Ramos (cell line): ENCODE measurements around the gene GMDS.

ENCODE experiments used
- in situ Hi-C: fragments of 300-500 bp; cut with MboI; formaldehyde crosslinking; loops from one replicate; pipeline ENCODE4 v1.14.3; 2022; ENCODE audit warnings: low sequenced_read_pairs; ENCODE audit not compliant: unreplicated experiment

Gene GMDS

GRCh38 chr6:2147261-2147660, 98.1 kb downstream of the GMDS start:
- in situ Hi-C loops = no loop called here

DNA sequence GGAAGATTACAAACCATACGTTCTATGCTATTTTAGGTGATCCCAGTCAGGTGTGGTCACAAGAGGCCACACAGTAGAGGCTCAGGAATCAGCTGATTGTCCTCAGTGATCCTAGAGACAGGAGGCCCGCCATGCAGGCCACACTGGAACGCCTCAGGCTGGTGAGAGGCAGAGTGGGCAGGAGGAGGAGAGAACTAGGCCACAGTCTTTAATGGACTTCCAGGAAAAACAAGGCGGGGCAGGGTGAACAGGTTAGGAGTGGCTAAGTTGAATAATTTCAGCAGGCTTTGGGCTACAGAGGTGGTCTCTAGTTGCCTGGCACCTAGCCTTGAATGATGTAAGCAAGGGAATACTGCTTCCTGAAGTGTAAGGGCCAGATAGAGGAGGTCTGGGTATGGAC, 101.2 kb downstream of the GMDS start:
- in situ Hi-C loops = no loop called here

GRCh38 chr6:2141644-2142290, 103.6 kb downstream of the GMDS start:
- in situ Hi-C loops = no loop called here

- in situ Hi-C loops = no loop called here
Measured at GRCh38 chr6:2140438-2141128, 104.8 kb downstream of the GMDS start.

- in situ Hi-C loops = no loop called here
Measured at GRCh38 chr6:2135401-2135800, 110.0 kb downstream of the GMDS start.

GRCh38 chr6:2134554-2134953, 110.9 kb downstream of the GMDS start:
- in situ Hi-C loops = no loop called here

DNA sequence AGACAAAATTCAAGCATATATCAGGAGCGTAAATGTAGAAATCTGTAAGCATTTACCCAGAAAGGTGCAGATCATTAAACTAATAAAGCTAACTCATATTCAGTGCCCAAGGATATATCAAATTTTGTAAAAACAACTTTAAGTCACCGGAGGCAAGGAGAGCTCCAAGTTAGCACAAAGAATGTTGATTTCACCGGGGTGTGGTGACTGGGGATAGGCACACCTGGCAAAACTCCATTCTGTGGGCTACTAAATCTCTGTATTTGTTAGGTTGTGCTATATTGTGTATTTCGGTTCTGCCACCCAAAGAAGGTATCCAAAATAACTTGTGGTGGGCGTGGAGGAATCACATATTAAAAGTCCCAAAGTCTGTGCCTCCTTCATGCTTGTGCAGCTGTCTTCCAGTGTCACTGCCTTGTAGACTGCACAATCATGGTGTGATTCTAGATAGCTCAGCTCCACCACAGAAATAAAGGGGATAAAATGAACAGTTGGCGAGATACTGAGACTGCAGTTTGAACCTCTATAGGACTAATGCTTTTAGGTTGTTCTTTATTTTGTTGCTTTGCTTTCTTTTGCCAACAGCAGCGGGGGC, 111.6 kb downstream of the GMDS start:
- in situ Hi-C loops = no loop called here

DNA sequence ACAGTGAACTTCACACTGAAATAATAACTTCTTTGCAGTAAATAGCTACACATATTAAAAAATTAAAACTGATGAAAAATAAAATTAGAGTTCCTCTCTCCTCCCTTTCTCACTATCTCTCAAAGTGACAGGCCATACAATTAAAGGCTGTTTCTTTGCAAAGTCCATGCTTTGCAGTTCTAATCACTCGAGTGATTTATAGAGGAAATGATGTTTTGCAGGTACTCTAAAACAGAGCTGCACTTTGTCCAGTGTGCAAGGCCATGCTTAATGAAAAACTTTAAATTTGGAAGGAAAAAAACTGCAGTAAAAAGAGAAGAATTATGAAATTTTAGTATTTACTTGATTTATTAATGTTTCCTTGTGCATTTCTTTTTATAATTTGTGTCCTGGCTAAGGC, 112.5 kb downstream of the GMDS start:
- in situ Hi-C loops = no loop called here

GRCh38 chr6:2132416-2132815, 113.0 kb downstream of the GMDS start:
- in situ Hi-C loops = no loop called here

GRCh38 chr6:2129182-2129621, 116.2 kb downstream of the GMDS start:
- in situ Hi-C loops = no loop called here

GRCh38 chr6:2127484-2127911, 117.9 kb downstream of the GMDS start:
- in situ Hi-C loops = no loop called here

- in situ Hi-C loops = no loop called here
Measured at GRCh38 chr6:2126351-2126750, 119.1 kb downstream of the GMDS start.

DNA sequence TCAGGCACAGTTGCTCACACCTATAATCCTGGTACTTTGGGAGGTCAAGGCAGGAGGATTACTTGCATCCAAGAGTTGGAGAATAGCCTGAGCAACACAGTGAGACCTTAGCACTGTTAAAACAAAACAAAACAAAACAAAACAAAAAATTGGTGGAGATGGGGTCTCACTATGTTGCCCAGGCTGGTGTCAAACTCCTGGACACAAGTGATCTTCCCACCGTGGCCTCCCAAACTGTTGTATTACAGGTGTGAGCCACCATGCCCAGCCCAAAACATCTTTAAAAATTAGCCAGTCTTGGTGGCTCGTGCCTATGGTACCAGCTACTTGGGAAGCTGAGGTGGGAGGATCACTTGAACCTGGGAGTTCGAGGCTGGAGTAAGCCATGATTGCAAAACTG, 120.2 kb downstream of the GMDS start:
- in situ Hi-C loops = no loop called here

DNA sequence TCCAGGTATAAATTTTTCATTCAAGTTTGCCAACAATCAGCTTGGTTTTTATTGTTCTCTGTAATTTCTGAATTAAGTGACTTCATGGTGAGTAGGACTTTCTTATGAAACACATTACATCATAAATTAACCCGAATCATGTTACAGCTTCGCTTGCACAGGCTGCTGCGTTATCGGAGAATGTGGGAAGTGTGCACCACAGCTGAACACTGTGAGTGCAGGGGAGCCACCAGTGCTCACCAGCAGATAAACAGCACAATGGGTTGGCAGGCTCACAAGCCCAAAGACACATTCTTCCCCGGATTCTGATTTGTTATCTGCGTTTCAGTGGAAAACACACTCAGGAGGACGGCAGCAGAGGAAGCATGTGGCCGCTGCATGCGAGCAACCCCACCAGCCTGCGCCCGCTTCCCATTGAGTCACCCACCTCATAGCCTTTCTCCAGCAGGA, 121.1 kb downstream of the GMDS start:
- in situ Hi-C loops = no loop called here

GRCh38 chr6:2120912-2121311, 124.5 kb downstream of the GMDS start:
- in situ Hi-C loops = no loop called here

- in situ Hi-C loops = no loop called here
Measured at GRCh38 chr6:2119275-2119674, 126.1 kb downstream of the GMDS start.

GRCh38 chr6:2118136-2118535, 127.3 kb downstream of the GMDS start:
- in situ Hi-C loops = no loop called here

GRCh38 chr6:2117447-2117846, 128.0 kb downstream of the GMDS start:
- in situ Hi-C loops = no loop called here

DNA sequence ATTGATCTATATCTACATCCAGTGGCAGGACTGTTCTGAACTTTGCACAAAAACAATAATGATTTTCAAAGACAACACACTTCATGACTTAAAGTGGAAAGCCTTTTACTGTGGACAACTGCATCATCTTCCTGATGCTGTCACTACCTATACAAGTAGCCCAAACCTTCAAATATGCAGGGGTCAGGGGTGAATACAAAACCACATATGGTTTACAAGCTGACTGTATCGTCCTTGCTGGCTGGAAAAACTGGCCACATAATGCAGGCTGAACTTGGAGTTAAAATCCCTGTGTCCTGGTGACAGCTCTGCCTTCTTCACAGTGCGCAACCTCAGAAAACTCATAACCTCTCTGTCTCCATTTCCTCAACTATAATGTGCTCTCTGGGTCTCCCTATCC, 128.9 kb downstream of the GMDS start:
- in situ Hi-C loops = no loop called here

DNA sequence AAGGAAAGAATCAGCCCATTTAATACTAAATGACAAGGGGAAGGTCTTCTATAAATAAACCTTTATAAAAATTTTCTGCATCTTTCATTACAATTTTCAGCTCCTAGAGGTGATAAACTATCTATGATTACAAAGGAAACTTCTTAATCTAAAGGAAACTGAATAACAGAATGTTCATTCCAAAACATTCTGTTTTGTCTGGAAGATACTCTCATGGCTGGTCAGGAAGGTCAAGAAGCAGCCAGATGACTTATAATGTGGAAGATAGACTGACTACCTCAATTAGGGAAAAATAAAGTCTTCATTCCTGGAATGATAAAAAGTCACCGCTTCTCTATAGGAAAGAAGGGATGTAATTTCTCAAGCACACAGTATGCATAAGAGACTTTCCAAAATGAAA, 131.3 kb downstream of the GMDS start:
- in situ Hi-C loops = no loop called here

DNA sequence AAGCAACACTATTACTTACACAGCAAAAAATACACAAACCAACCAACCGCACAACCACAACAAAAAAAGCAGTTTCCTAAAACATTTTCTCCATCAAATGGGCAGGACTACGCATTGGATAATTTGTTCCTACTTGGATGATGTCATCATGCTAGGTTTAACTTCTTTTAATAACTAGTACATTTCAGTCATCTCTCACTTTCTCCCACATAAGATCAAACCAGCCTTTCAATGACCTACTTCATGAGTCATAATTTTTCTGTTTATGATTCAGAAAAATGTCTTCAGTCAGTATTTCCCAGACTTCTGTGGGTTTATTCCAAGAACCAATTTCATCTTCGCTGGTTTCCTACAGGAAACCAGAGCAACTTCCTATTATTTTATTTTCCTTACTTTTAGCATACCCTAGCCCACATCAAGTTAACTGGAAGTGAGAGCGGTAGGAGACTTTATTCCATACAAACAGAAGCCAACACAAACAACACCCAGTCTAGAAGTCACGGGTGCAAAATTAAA, 134.2 kb downstream of the GMDS start:
- in situ Hi-C loops = no loop called here
